OCI-LY7 (cell line): ENCODE data around the gene PIGA. TPM values are rescaled to one million over a fixed set of nuclear protein-coding genes. Genes with fewer than 3 reads are reported as not detected.

Experiments used
- BruUV-seq: library from RNA; stranded (reverse); fragments of 400-500 nt; replicated peaks from 2 replicates; lab custom pipeline; 2021; lab: Mats Ljungman, UMichigan
- CTCF ChIA-PET: fragments of 300-600 bp; sonication (Branson Sonifier 250); formaldehyde crosslinking; loops from one replicate; lab custom pipeline; 2022; ENCODE audit warnings: antibody characterized with exemption; ENCODE audit not compliant: unreplicated experiment; lab: Charles Lee
- POLR2A ChIA-PET: fragments of 300-600 bp; sonication (Branson Sonifier 250); formaldehyde crosslinking; loops from one replicate; lab custom pipeline; 2022; ENCODE audit warnings: antibody characterized with exemption; lab: Charles Lee
- DNase-seq: peaks from one replicate; pipeline ENCODE4 v3.0.0-alpha.2; 2015; ENCODE audit warnings: low spot score
- H2AFZ ChIP-seq: fragments of 200-600 bp; sonication (generic), shearing (Covaris generic); 2 replicates; pipeline ENCODE4 v1.6.1; 2014; ENCODE audit warnings: mild to moderate bottlenecking, antibody characterized with exemption, low read length, moderate library complexity
- H3K27ac ChIP-seq: fragments of 200-600 bp; sonication (generic); 2 replicates; pipeline ENCODE4 v1.5.1; 2014; ENCODE audit warnings: mixed run types, low read depth, mild to moderate bottlenecking, moderate library complexity, low read length, inconsistent platforms; ENCODE audit not compliant: poor library complexity, severe bottlenecking
- H3K36me3 ChIP-seq: fragments of 200-600 bp; sonication (generic); 2 replicates; pipeline ENCODE4 v1.6.1; 2014; ENCODE audit warnings: mild to moderate bottlenecking, antibody characterized with exemption, low read length, moderate library complexity, mixed read lengths; ENCODE audit not compliant: insufficient read depth
- H3K4me1 ChIP-seq: fragments of 200-600 bp; sonication (generic); 2 replicates; pipeline ENCODE4 v1.5.1; 2014; ENCODE audit warnings: mild to moderate bottlenecking, low read length; ENCODE audit not compliant: insufficient read depth, poor library complexity, severe bottlenecking
- H3K4me2 ChIP-seq: fragments of 200-600 bp; sonication (generic); 2 replicates; pipeline ENCODE4 v1.6.1; 2014; ENCODE audit warnings: mild to moderate bottlenecking, low read length
- H3K4me3 ChIP-seq: fragments of 200-600 bp; sonication (generic); 2 replicates; pipeline ENCODE4 v1.5.1; 2014; ENCODE audit warnings: mild to moderate bottlenecking, low read depth, low read length; ENCODE audit not compliant: poor library complexity, severe bottlenecking
- H3K79me2 ChIP-seq: fragments of 200-600 bp; sonication (generic); 2 replicates; pipeline ENCODE4 v1.6.1; 2016; ENCODE audit warnings: low read depth, mild to moderate bottlenecking, low read length, moderate library complexity, mixed read lengths; ENCODE audit not compliant: insufficient read depth
- H3K9me2 ChIP-seq: fragments of 200-600 bp; sonication (generic); 2 replicates; pipeline ENCODE4 v1.6.1; 2016; ENCODE audit warnings: mild to moderate bottlenecking, low read length, mixed read lengths; ENCODE audit not compliant: insufficient read depth
- H3K9me3 ChIP-seq: fragments of 200-600 bp; sonication (generic); 2 replicates; pipeline ENCODE4 v1.6.1; 2014; ENCODE audit warnings: mild to moderate bottlenecking, mixed run types, low read length, mixed read lengths
- H4K20me1 ChIP-seq: fragments of 200-600 bp; sonication (generic); 2 replicates; pipeline ENCODE4 v1.6.1; 2014; ENCODE audit warnings: mild to moderate bottlenecking, antibody characterized with exemption, low read length, moderate library complexity, mixed read lengths; ENCODE audit not compliant: insufficient read depth
- CTCF ChIP-seq: fragments of 200-600 bp; sonication (generic); conservative IDR thresholded peaks from 2 replicates; pipeline ENCODE4 v1.5.1; 2014; ENCODE audit warnings: mild to moderate bottlenecking, antibody characterized with exemption, low read length, moderate library complexity, mixed read lengths
- EZH2phosphoT487 ChIP-seq: fragments of 200-600 bp; sonication (generic); IDR thresholded peaks from 2 replicates; pipeline ENCODE4 v1.6.1; 2018; ENCODE audit warnings: low read depth, borderline replicate concordance, mild to moderate bottlenecking, mixed run types, antibody characterized with exemption, low read length, moderate library complexity, mixed read lengths
- intact Hi-C: fragments of 100-400 bp; cut with micrococcal nuclease; formaldehyde crosslinking; loops from one replicate; pipeline ENCODE4 v1.10.0; 2022; ENCODE audit not compliant: unreplicated experiment
- total RNA-seq, 2 experiments: library from RNA; depleted of rRNA in 1 of 2; stranded (reverse); fragments of >200 nt in 1 of 2; shearing (Covaris generic) in 1 of 2; gene quantifications; 2 replicates each; pipeline ENCODE4 v1.2.3, GENCODE V29; 2014 to 2022

Gene PIGA
- total RNA-seq, 2 experiments from 2014 or later, result 13.1 to 33.0 TPM

DNA sequence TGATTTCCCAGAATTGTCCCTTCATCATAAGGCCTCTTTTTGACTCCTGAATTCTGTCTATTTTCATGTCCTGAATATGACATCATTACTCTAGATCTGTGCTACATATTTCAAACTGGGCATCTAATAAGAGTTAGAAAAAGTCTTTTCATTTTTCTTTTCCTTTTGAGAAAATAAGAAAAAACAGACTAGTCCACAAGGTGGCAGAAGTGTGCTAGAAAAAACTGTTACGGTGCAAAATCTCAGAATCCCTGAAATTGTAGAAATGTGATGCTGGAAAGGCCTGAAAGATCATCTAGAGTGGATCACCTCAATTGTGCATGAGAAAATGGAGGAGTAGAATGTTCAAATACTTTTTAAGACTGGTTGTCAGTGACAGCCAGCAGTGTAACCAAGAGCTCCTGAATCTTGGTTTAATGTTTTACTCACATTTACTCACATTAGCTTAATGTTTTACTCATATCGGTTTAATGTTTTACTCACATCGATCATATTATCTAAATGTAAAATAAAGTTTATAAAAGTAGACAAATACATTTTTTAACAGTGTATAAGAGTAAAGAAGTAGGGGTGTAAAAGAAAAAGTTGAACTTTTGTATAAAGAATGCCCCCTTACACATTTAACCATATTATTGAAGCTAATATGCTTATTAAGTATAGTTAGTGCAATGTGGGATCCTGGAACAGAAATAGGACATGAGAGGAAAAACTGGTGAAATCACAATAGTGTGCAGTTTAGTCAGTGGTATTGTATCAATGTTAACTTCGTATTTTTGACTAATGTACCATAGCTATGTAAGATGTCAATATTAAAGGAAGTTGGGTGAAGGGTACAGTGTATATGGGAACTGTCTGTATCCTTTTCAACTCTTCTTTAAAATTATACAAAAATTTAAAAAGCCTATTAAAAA is 35.1 kb downstream of the PIGA start:
- no peak overlapping the region for H2AFZ ChIP-seq

GRCh38 chrX:15298780-15299179 is 36.5 kb downstream of the PIGA start:
- TF ChIP-seq CTCF, result no peak
- TF ChIP-seq EZH2phosphoT487, result no peak
- intact Hi-C loops, result no loop called here
- no peaks in the 10 kb centered on the region for H3K9me3 ChIP-seq
- H3K4me2 ChIP-seq, result no peak overlapping the region
- H3K79me2 ChIP-seq, result no peaks in the 10 kb centered on the region
- no peaks in the 10 kb centered on the region for H3K36me3 ChIP-seq
- H3K4me3 ChIP-seq, result no peak overlapping the region
- no peak overlapping the region for H2AFZ ChIP-seq
- BruUV-seq, result no TSS peak
- CTCF ChIA-PET, result no interaction called here
- POLR2A ChIA-PET, result no interaction called here
- DNase-seq, result no peak
- no peaks in the 10 kb centered on the region for H4K20me1 ChIP-seq
- no peaks in the 10 kb centered on the region for H3K9me2 ChIP-seq
- H3K27ac ChIP-seq, result no peak overlapping the region
- no peaks in the 10 kb centered on the region for H3K4me1 ChIP-seq

More for the DNA sequence above, 35.1 kb downstream of the PIGA start:
- DNase-seq, result peak; percentile 13
- Histone ChIP-seq H3K4me1 (no peaks in the 10 kb centered on the region), H3K27ac (no peak overlapping the region), H3K9me2 (no peaks in the 10 kb centered on the region), H3K4me3 (no peak overlapping the region), H4K20me1 (no peaks in the 10 kb centered on the region), H3K79me2 (no peaks in the 10 kb centered on the region), H3K36me3 (no peaks in the 10 kb centered on the region), H3K4me2 (no peak overlapping the region), H3K9me3 (no peaks in the 10 kb centered on the region)
- POLR2A ChIA-PET, result interaction anchor here (0.6 kb wide), 1 partner anchor 115 kb away, joined by 3 read pairs; no protein-coding TSS in a partner anchor
- no peak for TF ChIP-seq EZH2phosphoT487
- TF ChIP-seq CTCF, result peak; percentile 75
- CTCF ChIA-PET, result interaction anchor here (0.9 kb wide), 1 partner anchor 167 kb away, joined by 3 read pairs; no protein-coding TSS in a partner anchor
- BruUV-seq, result no TSS peak
- intact Hi-C loops, result loop anchor here (2.0 kb wide), 1 partner anchor 169 kb away; no protein-coding TSS in a partner anchor

DNA sequence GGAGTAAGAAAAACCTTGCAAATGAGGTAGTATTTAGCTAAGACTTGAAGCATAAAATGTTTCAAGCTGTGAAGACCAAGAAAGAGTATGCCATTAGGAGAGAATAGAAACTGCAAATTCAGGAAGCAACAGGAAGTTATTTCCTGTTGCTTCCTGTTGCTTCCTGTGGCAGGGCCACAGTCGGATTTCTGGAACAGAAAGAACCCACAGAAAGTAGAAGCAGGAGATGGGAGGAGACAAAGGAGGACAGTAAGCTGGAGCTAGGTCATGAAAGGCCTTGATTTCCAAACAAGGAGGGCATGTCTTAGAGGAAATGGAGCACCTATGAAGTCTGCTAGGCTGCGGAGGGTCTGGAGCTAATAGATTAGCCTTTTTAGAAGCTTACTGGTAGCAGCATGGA is 37.1 kb downstream of the PIGA start:
- intact Hi-C loops, result no loop called here
- H3K36me3 ChIP-seq, result no peaks in the 10 kb centered on the region
- BruUV-seq, result no TSS peak
- H3K79me2 ChIP-seq, result no peaks in the 10 kb centered on the region
- no peaks in the 10 kb centered on the region for H4K20me1 ChIP-seq
- H3K9me2 ChIP-seq, result no peaks in the 10 kb centered on the region
- H3K4me2 ChIP-seq, result no peak overlapping the region
- no peaks in the 10 kb centered on the region for H3K4me1 ChIP-seq
- no peak for DNase-seq
- no peak overlapping the region for H3K27ac ChIP-seq
- no peak overlapping the region for H2AFZ ChIP-seq
- ChIA-PET CTCF (no interaction called here), POLR2A (no interaction called here)
- no peak for TF ChIP-seq CTCF
- TF ChIP-seq EZH2phosphoT487, result no peak
- no peaks in the 10 kb centered on the region for H3K9me3 ChIP-seq
- H3K4me3 ChIP-seq, result no peak overlapping the region
